Esophagus squamous epithelium (tissue), 4 donors: ENCODE data around the gene MEIS2.

Source experiments
- CTCF ChIP-seq, 6 experiments: fragments of 450-650 bp in 4 of 6; fragments of 200-600 bp in 2 of 6; sonication (generic) in 2 of 6; IDR thresholded peaks; one replicate each; pipeline ENCODE4 v1.5.1; 2016 to 2019; ENCODE audit warnings: antibody characterized with exemption in 6 of 6, mild to moderate bottlenecking in 4 of 6, moderate library complexity in 4 of 6
- POLR2A ChIP-seq, 4 donors: fragments of 450-650 bp; IDR thresholded peaks; one replicate each; pipeline ENCODE4 v1.6.1; 2017; ENCODE audit warnings: antibody characterized with exemption in 4 of 4, mild to moderate bottlenecking in 4 of 4, moderate library complexity in 3 of 4

- no peak for TF ChIP-seq CTCF (IDR thresholded peaks at IDR 0.05)
- peak in 1 of 4 donors; percentile 14 for TF ChIP-seq POLR2A (IDR thresholded peaks at IDR 0.05)
Observed at GRCh38 chr15:37095770-37096557, 4.4 kb downstream of the MEIS2 start.
